ENCODE results near the gene CPLX1.
"Not testable (repeated sequence)": the region's sequence is repeated elsewhere in the genome, so short reads cannot be mapped to it uniquely, and the experiment has no call there.

CPLX1 gene

GRCh38 chr4:780716-781492, 45.0 kb downstream of the CPLX1 start:
- Histone ChIP-seq H3K36me3 (ENCODE audit: low read depth) (peaks cover 56% of the 10 kb centered on the region), H3K4me3 (ENCODE audit: severe bottlenecking) (peak overlapping the region; percentile 93), H3K9me3 (ENCODE audit: severe bottlenecking) (no peaks in the 10 kb centered on the region), H3K27me3 (ENCODE audit: insufficient read depth, poor library complexity, severe bottlenecking) (peaks cover 3% of the 10 kb centered on the region), H3K4me1 (ENCODE audit: insufficient read depth, poor library complexity, severe bottlenecking) (peaks cover 9% of the 10 kb centered on the region), H3K27ac (ENCODE audit: poor library complexity, severe bottlenecking) (peak overlapping the region; percentile 79)
- DNase-seq (ENCODE audit: low spot score) = no peak
- TF ChIP-seq CTCF (IDR thresholded peaks at IDR 0.05; ENCODE audit: poor library complexity, severe bottlenecking) = no peak
- ATAC-seq (ENCODE audit: low read depth) = no peak

- H3K27me3 ChIP-seq (ENCODE audit: insufficient read depth, poor library complexity, severe bottlenecking); H3K9me3 ChIP-seq (ENCODE audit: severe bottlenecking); H3K4me1 ChIP-seq (ENCODE audit: insufficient read depth, poor library complexity, severe bottlenecking); DNase-seq (ENCODE audit: low spot score); ATAC-seq (ENCODE audit: low read depth): not testable (repeated sequence)
- Histone ChIP-seq H3K4me3 (ENCODE audit: severe bottlenecking) (peak overlapping the region; percentile 93), H3K27ac (ENCODE audit: poor library complexity, severe bottlenecking) (peak overlapping the region; percentile 79), H3K36me3 (ENCODE audit: low read depth) (peaks cover 63% of the 10 kb centered on the region)
These were observed 45.7 kb downstream of the CPLX1 start for GRCh38 chr4:780255-780654.

DNA sequence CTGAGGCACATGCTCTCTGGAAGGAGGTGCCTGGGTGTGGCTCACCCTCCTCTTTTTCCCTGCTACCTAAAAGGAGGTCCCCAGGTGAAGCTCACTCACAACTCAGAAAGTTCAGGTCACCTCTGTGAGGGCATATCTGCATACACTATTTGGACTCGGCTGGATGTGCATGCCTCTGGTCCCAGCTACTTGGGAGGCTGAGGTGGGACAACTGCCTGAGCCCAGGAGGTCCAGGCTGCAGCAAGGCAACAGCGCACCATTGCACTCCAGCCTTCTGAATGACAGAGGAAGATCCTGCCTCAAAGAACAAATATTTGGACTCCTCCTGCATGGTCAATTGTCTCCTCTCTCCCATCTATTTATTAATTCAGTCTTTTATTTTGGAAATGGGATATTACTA, 46.4 kb downstream of the CPLX1 start:
- ATAC-seq (ENCODE audit: low read depth) (no peak), DNase-seq (ENCODE audit: low spot score) (no peak)
- no peak overlapping the region for H3K27ac ChIP-seq (ENCODE audit: poor library complexity, severe bottlenecking)
- peaks cover 9% of the 10 kb centered on the region for H3K4me1 ChIP-seq (ENCODE audit: insufficient read depth, poor library complexity, severe bottlenecking)
- no peak overlapping the region for H3K4me3 ChIP-seq (ENCODE audit: severe bottlenecking)
- no peaks in the 10 kb centered on the region for H3K9me3 ChIP-seq (ENCODE audit: severe bottlenecking)
- H3K36me3 ChIP-seq (ENCODE audit: low read depth) = peaks cover 68% of the 10 kb centered on the region
- no peaks in the 10 kb centered on the region for H3K27me3 ChIP-seq (ENCODE audit: insufficient read depth, poor library complexity, severe bottlenecking)
- TF ChIP-seq CTCF (IDR thresholded peaks at IDR 0.05; ENCODE audit: poor library complexity, severe bottlenecking) = no peak

- no peak for TF ChIP-seq CTCF (IDR thresholded peaks at IDR 0.05; ENCODE audit: poor library complexity, severe bottlenecking)
- H3K4me1 ChIP-seq (ENCODE audit: insufficient read depth, poor library complexity, severe bottlenecking) = peaks cover 9% of the 10 kb centered on the region
- DNase-seq (ENCODE audit: low spot score) = no peak
- no peaks in the 10 kb centered on the region for H3K27me3 ChIP-seq (ENCODE audit: insufficient read depth, poor library complexity, severe bottlenecking)
- H3K4me3 ChIP-seq (ENCODE audit: severe bottlenecking) = no peak overlapping the region
- no peaks in the 10 kb centered on the region for H3K9me3 ChIP-seq (ENCODE audit: severe bottlenecking)
- ATAC-seq (ENCODE audit: low read depth) = no peak
- H3K27ac ChIP-seq (ENCODE audit: poor library complexity, severe bottlenecking) = no peak overlapping the region
- H3K36me3 ChIP-seq (ENCODE audit: low read depth) = peaks cover 85% of the 10 kb centered on the region
These were observed 48.2 kb downstream of the CPLX1 start for GRCh38 chr4:777520-778262.

DNA sequence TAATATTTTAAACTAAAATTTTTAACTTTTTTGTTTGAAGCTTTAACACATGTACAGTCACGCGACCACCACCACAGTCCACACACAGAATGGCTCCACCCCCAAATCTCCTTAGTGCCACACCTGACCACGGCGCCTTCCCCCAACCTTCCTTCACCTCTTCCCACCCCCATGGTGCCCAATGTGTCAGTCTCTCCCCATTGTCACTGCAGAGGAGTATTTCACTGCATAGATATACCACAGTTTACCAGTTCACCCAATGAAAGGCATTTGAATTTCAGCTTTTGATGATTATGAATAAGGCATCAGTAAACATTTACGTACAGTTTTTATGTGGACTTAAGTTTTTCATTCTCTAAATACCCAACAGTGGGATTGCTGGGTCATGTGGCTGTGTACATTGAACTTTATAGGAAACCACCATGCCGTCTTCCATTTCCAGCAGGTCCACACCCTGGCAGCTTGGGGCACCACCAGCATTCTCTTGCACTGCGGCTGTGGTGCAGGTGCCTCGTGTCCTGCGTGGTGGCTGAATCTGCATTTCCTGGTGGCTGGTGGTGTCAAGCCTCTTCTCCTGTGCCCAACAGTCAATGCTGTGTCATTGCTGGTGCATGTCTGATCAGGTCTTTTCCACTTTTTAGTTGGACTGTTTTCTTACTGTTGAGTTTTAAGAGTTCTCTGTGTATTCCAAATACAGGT, 49.0 kb downstream of the CPLX1 start:
- DNase-seq (ENCODE audit: low spot score) (no peak), ATAC-seq (ENCODE audit: low read depth) (no peak)
- Histone ChIP-seq H3K4me3 (ENCODE audit: severe bottlenecking) (no peak overlapping the region), H3K27me3 (ENCODE audit: insufficient read depth, poor library complexity, severe bottlenecking) (no peaks in the 10 kb centered on the region), H3K9me3 (ENCODE audit: severe bottlenecking) (no peaks in the 10 kb centered on the region), H3K36me3 (ENCODE audit: low read depth) (peaks cover 90% of the 10 kb centered on the region), H3K27ac (ENCODE audit: poor library complexity, severe bottlenecking) (no peak overlapping the region), H3K4me1 (ENCODE audit: insufficient read depth, poor library complexity, severe bottlenecking) (peaks cover 5% of the 10 kb centered on the region)
- no peak for TF ChIP-seq CTCF (IDR thresholded peaks at IDR 0.05; ENCODE audit: poor library complexity, severe bottlenecking)

DNA sequence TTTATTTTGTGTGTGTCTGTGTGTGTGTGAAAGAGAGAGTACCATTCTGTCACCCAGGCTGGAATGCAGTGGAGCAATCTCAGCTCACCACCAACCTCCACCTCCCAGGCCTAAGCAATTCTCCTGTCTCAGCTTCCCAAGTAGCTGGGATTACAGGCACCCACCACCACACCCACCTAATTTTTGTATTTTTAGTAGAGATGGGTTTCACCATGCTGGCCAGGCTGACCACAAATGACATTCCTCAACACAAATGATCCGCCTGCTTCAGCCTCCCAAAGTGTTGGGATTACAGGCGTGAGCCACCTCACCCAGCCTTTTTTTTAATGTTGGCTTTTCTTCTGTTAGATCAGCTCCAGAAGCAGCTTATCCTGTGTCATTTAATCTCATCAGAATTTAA, 50.4 kb downstream of the CPLX1 start:
- ATAC-seq (ENCODE audit: low read depth); DNase-seq (ENCODE audit: low spot score); H3K27ac ChIP-seq (ENCODE audit: poor library complexity, severe bottlenecking); H3K9me3 ChIP-seq (ENCODE audit: severe bottlenecking); H3K4me1 ChIP-seq (ENCODE audit: insufficient read depth, poor library complexity, severe bottlenecking); H3K4me3 ChIP-seq (ENCODE audit: severe bottlenecking); H3K27me3 ChIP-seq (ENCODE audit: insufficient read depth, poor library complexity, severe bottlenecking): not testable (repeated sequence)
- peaks cover 90% of the 10 kb centered on the region for H3K36me3 ChIP-seq (ENCODE audit: low read depth)

DNA sequence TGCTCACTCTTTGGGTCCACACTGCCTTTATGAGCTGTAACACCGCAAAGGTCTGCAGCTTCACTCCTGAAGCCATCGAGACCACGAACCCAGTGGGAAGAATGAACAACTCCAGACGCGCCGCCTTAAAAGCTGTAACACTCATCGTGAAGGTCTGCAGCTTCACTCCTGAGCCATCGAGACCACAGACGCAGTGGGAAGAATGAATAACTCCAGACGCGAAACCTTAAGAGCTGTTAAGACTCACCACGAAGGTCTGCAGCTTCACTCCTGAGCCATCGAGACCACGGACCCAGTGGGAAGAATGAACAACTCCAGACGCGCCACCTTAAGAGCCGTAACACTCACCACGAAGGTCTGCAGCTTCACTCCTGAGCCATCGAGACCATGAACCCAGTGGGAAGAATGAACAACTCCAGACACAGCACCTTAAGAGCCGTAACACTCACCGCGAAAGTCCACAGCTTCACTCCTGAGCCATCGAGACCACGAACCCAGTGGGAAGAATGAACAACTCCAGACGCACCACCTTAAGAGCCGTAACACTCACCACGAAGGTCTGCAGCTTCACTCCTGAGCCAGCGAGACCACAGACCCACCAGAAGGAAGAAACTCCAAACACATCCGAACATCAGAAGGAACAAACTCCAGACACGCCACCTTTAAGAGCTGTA, 51.4 kb downstream of the CPLX1 start:
- H3K27me3 ChIP-seq (ENCODE audit: insufficient read depth, poor library complexity, severe bottlenecking); DNase-seq (ENCODE audit: low spot score); H3K4me1 ChIP-seq (ENCODE audit: insufficient read depth, poor library complexity, severe bottlenecking); H3K4me3 ChIP-seq (ENCODE audit: severe bottlenecking); ATAC-seq (ENCODE audit: low read depth); H3K27ac ChIP-seq (ENCODE audit: poor library complexity, severe bottlenecking); H3K9me3 ChIP-seq (ENCODE audit: severe bottlenecking): not testable (repeated sequence)
- H3K36me3 ChIP-seq (ENCODE audit: low read depth) = peaks cover 90% of the 10 kb centered on the region
